ENCODE results near the gene HLA-DQA1.
"Not testable (repeated sequence)": the region's sequence is repeated elsewhere in the genome, so short reads cannot be mapped to it uniquely, and the experiment has no call there.

Gene HLA-DQA1

GRCh38 chr6:32637219-32637880 lies at the start of gene HLA-DQA1:
TSS of gene HLA-DQA1 (plus strand) at chr6:32637406. CDS start at chr6:32637459, 53 bp downstream.
- DNase-seq, result no peak

- DNase-seq, result no peak
Measured at GRCh38 chr6:32588156-32588555, 49.0 kb upstream of the HLA-DQA1 start.

- no peak for DNase-seq
Measured at GRCh38 chr6:32589596-32590449, 47.4 kb upstream of the HLA-DQA1 start, which contains the start of gene HLA-DRB1. TSS of gene HLA-DRB1 (minus strand) at chr6:32589848. CDS start at chr6:32589742, 106 bp downstream.

DNA sequence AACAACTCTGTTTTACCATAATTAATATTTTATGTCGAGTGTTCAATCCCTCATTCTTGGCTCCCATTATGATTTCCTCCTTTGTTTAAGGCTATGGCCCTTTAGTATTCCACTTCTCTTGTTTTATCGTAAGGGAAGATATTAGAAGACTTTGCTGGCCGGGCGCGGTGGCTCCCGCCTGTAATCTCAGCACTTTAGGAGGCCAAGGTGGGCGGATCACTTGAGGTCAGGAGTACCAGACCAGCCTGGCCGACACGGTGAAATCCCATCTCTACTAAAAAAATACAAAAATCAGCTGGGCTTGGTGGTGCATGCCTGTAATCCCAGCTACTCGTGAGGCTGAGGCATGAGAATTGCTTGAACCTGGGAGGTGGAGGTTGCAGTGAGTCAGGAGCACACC lies 46.5 kb upstream of the HLA-DQA1 start:
- DNase-seq, result not testable (repeated sequence)

- DNase-seq, result no peak
Measured at GRCh38 chr6:32597024-32597423, 40.2 kb upstream of the HLA-DQA1 start.

GRCh38 chr6:32602383-32602782 lies 34.8 kb upstream of the HLA-DQA1 start:
- DNase-seq, result no peak

DNA sequence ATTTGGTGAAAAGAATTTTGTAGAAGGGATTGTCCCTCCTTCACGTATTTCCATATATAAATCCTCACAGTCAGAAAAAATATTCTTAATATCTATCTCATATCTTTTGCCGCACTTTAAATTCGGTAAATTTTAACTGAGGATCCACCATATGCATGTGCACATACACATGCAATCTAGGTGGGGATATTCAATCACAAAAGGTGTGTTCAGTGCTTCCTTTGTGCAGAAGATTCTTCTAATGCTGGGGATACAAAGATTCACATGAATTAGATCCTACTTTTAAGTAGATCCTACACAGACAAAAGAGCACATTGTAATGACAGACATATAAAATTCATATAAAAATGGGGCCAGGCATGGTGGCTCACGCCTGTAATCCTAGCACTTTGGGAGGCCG lies 34.0 kb upstream of the HLA-DQA1 start:
- DNase-seq, result no peak

GRCh38 chr6:32603888-32604287 lies 33.3 kb upstream of the HLA-DQA1 start:
- no peak for DNase-seq

DNA sequence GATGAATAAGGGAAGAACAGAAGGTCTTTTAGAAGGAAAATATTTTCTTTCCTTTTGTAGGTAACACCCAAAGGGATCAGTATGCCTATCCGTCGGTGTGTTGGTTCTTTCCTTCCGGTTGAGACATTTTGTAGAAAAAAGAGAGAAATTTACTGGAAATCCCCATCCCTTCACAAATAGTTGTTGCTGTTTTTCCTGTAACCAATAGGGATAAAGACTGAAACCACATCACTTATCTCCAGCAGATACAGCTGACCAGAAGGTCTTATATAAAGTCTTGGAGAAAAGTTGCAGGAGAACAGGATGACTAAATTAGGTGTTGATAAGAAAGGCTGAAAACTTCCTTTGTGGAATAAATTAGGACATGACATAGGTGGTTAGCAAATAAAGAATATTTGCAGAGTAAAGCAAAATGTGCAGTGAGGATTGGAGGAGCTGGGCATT lies 32.8 kb upstream of the HLA-DQA1 start:
- DNase-seq, result no peak

DNA sequence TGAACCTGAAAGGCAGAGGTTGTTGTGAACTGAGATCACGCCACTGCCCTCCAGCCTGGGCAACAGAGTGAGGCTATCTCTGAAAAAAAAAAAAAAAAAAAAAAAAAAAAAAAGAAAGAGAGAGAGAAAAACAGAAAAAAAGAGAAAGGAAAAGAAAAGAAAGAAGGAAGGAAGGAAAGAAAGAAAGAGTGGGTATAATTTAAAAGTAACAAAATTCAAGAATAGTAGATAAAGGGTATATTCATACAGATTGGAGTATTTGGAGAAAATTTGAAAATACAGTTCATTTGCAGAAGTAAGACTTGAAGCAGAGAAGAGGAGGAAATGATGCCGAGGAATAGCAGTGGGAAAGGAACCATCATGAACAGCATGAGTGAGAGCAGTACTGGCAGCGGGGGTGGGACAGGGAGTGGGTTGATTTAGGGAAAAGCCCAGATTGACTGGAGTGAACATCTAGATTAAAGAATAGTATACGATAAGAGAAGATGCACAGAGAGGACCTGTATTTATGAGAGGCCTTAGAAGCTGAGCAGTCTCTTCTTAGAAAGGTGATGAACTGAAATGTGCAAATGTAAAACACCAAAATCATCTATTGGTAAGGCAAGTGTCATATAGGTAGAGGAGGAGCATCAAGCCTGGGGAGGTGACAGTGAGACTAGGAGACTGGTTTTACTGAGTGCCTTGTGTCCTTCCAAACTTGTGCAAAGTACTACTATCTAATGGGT lies 29.8 kb upstream of the HLA-DQA1 start:
- no peak for DNase-seq

DNA sequence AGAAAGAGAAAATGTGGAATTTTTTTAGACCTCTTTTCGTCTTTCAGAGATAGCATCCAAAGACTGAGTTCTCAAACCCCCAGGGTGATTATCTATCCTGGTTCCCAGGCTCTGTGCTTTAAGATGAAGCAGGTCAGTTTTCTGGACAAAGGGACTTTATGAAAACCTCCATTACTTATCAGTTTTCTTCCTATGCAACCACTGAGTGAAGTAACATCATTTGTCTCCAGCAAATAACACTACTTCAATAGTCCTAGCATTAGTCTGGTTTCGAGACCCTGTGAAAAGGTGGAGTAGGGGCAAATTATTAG lies 29.3 kb upstream of the HLA-DQA1 start:
- no peak for DNase-seq

GRCh38 chr6:32608362-32608761 lies 28.8 kb upstream of the HLA-DQA1 start:
- no peak for DNase-seq

GRCh38 chr6:32609391-32609730 lies 27.8 kb upstream of the HLA-DQA1 start:
- DNase-seq, result no peak

DNA sequence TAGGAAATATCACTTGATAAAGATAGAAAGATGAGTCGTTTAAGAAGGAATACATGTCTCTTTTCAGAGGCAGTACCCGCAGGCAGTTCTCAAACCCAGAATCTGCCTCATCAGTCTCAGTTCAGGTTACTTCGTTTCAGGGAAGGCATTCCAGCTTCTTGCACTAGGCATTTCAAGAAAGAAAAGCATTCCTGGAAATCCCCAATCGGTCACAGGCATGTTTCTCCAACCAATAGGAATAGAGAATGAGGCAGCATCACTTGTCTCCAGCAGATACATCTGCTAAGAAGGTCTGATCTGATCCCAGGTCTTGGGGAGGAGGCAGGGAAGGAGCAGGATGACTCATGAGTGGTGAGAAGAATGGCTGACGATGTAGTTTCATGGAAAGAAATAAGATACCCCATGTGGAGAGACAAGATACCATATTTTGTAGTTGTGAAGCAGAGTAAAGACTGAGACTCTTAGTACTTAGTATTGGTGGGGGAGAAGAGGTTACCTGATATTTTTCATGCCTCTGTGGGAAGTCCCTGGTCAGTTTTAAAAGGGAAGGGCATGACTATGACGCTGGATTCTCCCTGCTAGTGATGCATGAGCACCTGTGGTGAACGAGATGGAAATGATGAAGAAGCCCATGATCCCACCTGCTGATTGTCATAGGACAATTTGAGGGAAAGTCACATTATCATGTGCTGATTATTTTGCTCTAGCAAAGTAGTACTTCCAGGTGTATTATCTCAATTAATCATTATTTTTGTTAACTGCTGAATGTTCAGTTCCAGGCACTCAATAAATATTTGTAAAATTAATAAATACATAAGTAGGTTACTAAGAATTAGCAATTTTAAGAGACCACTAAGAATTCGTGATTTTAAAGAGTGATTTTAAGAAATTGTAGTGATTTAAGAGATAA lies 27.2 kb upstream of the HLA-DQA1 start:
- no peak for DNase-seq

- DNase-seq, result no peak
Measured at GRCh38 chr6:32610682-32611296, 26.4 kb upstream of the HLA-DQA1 start.

GRCh38 chr6:32613475-32613874 lies 23.7 kb upstream of the HLA-DQA1 start:
- DNase-seq, result no peak

- no peak for DNase-seq
Measured at GRCh38 chr6:32614366-32615081, 22.7 kb upstream of the HLA-DQA1 start.

DNA sequence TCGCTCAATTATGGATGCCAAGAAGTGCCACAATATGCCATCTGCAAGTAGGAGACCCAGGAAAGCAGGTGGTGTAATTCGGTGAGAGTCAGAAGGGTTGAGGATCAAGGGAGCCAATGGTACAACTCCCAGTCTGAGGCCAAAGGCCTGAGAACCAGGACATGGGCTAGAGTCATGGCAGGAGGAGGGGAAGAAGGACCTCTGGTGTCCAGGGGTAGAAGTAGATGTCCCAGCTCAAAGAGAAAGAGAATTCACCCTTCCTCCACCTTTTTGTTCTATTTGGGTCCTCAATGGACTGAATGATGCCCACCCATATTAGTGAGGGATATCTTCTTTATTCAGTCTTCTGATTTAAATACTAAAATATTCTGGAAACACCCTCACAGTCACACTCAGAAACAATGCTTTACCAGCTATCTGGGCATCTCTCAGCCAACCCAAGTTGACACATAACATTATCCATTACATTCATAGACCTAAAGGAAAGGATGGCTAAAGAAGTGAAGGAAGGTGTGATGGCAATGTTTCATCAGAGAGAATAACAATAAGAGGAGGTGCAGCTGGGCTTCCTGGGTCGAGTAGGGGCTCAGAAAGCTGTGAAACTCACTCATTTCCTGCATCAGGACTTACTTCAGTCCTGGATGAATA lies 21.2 kb upstream of the HLA-DQA1 start:
- no peak for DNase-seq

- no peak for DNase-seq
Measured at GRCh38 chr6:32617751-32618150, 19.5 kb upstream of the HLA-DQA1 start.

GRCh38 chr6:32621372-32621771 lies 15.8 kb upstream of the HLA-DQA1 start:
- DNase-seq, result no peak
